DMS53 treated with DMSO at 0.1 percent for 48 hours (cell line): Measurements from ENCODE around the gene ZNF691.
"Not testable (repeated sequence)": the region's sequence is repeated elsewhere in the genome, so short reads cannot be mapped to it uniquely, and the experiment has no call there.

Source experiments
- DNase-seq: peaks from one replicate; lab custom pipeline; 2025; ENCODE audit not compliant: unreplicated experiment; lab: John Stamatoyannopoulos, UW

The ZNF691 gene, protein sequence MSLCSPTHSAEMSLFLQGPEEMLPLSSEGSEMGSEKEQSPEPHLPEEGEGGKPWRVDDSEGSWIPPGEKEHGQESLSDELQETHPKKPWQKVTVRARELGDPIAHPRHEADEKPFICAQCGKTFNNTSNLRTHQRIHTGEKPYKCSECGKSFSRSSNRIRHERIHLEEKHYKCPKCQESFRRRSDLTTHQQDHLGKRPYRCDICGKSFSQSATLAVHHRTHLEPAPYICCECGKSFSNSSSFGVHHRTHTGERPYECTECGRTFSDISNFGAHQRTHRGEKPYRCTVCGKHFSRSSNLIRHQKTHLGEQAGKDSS

DNA sequence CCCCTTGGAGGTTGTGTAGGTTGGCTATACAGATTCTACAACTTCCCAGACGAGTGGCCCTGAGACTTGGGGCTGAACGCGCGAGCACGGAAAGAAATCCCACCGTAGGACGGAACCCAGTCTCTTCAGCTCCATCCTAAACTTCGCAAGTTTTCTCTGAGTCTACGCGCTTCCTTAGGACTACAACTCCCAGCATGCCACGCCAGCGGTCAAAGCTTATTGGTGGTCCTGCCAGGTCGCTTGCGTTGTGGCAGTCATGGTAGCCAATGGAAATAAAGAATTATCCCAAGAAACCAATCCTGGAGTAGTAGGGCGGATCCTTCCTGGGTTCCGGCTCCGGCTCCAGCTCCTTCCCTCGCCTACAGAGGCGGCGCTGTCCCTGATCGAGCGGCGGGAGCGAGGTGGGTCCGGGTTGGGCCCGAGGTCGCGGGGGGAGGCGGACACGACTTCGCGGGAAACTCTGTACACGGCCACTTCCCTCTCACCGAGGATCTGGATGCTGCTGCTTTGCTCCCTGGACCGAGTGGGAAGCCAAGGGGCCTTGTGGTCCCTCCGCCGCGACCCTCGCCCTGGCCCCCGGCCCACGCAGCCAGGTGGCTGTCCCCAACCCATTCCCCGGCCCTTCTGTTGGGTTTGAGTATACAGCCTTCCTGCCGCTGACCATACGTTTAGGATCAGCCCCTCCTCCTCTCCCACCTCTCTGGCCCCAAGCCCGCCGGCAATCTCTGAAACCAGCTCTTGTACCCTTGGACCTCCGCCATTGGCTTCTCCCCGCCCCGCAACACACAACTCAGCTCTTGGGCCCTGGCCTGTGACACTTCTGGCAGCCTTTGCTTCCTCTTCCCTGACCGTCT is at the start of gene ZNF691:
ZNF691 (plus strand) TSS at position 357 of the 854 bp plus-strand sequence. CDS start 3,046 bp downstream, outside the sequence.
- peak; percentile 95 for DNase-seq

DNA sequence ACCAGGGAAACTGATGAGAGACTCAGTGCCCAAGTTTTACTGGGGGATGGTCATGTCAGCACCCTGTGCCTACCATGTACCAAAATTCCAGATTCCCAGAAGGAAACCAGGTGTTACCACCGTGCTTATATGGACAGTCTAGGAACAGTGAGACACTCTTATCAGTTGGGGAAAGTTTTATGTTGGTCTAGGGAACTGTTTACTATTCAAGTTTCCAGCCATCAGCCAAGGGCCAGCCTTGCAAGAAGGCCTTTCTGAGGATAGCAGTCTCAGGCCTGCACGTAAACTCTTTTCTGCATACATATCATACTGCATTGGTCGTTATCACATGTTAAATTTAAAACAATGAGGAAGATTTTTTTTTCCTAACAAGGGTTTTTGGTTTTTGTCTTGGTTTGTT is 49.0 kb upstream of the ZNF691 start:
- DNase-seq = no peak

GRCh38 chr1:42797979-42798378 is 48.4 kb upstream of the ZNF691 start:
- no peak for DNase-seq

DNA sequence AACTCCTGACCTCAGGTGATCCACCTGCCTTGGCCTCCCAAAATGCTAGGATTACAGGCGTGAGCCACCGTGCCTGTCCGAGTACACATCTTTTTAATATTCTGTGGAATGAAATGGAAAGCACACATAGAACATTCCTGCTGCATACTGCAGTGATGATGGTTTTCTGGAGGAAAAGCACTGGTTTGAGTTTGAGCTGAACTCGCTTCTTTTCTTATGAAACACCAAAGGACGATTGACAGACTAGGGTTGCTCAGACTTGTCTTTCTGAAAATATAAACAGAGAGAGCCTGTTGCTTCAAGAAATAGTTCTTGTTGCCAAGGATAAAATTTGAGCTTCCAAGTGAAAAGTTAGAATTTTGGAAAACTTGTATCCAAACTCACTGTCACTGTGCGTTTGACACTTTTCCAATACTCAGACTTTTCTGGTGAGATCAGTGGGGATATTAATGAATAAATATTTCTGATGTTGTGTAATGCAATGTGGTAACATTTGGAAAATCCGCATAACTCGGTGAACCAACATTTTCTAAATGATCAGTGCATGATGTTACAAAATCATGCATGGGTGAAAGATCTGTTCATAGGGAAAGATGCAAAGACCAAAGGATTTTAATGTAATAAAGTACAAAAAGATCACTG is 44.5 kb upstream of the ZNF691 start:
- no peak for DNase-seq

GRCh38 chr1:42806171-42806570 is 40.2 kb upstream of the ZNF691 start:
- DNase-seq = no peak

DNA sequence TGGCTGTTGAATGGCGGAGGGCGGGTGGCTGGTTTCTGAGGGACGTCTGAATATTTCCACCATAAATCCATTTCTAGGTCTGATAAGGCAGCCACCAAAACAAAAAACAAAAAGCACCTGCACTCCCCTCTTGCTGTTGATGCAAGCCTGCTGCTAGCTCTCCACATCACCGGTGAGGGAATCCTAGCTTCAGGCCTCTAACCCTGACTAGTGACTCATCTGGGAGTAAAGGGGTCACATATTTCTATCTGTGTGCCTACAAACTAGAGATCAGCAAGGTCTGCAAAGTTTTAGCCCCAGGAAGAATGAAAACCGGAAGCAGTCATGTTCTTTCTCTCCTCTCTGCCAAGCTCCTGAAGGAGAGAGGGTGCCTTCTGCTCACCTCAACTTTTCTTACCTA is 39.8 kb upstream of the ZNF691 start:
- DNase-seq = no peak

GRCh38 chr1:42807056-42807668 is 39.3 kb upstream of the ZNF691 start:
- DNase-seq = no peak

GRCh38 chr1:42814815-42815214 is 31.6 kb upstream of the ZNF691 start:
- not testable (repeated sequence) for DNase-seq

GRCh38 chr1:42815941-42816584 is 30.4 kb upstream of the ZNF691 start:
- DNase-seq = peak; percentile 48

DNA sequence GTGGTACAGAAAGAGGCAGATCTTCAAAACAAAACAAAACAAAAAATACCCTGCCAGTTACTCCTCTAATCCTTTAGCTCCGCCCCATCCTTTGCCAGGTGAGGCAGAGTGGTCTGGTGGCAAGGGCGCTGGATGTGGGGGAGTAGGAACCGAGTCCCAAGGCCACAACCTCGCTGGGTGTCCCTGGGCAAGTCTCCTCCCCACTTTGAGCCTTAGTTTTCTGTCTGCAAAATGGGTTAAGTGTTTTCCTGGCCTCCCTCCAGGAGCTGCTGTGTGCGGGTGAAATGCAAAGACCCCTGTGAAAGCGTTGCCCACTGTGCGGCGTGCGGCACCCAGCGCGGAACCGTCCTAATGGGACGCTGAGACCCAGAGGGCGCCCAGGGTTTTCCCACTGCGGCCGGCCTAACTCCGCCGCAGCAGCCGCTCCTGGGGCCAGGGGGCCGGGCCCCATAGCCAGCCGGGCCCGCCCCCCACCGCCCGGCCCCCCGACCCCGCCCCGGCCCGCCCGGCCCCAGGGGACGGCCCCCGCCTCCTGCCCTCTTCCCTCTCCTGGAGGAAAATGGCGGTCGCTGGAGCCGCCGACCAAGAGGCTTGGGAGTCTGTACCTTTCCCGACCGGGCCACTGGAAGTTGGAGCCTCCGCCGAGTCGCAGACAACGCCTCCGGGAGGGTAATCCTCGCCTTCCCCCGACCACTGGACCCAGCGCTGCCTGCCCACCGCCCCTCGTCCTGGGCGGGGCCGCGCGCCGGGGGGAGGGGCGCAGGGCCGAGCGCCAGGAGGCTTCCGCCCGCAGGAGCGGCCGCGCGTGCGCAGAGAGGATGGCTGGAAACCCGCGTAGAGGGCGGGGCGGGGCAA is 29.6 kb upstream of the ZNF691 start, which contains the start of the genes ERMAP and SVBP:
ERMAP (plus strand) TSS at position 538 of the 855 bp plus-strand sequence. CDS start 13,327 bp downstream, outside the sequence.
SVBP (minus strand) TSS at position 813 of the 855 bp plus-strand sequence. CDS start 853 bp downstream, outside the sequence.
- peak; percentile 87 for DNase-seq

DNA sequence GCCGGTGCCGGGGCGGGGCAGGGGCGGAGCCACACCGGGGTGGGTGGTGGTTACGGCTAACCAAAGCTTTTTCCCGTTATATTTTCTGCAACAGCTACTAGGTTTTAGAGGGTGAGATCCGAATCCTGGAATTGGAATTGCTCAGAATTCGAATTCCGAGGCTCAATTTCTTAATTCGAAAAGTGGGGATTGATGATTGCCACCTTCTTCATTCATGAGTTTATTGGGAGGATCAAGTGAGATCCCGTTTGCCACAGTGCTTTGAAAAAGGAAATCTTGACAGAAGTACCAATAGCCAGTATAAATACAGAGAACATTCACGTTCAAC is 29.0 kb upstream of the ZNF691 start:
- DNase-seq = no peak

DNA sequence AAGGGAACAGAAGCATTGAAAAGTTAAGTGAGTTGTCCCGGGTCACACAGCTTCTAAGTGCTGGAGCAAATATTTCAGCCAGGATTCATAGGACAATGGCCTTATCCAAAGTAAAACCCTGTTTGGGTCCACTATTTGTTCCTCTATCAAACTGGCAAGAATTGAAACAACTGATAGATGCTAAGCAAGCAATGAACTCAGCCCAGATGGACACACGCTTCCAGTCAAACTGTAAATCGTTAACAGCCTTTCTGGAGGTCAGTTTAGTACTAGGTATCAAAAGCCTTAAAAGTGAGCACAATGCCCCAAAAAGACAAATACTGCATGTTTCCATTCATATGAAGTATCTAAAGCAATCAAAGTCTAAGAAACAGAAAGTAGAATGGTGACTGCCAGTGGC is 28.4 kb upstream of the ZNF691 start:
- no peak for DNase-seq

GRCh38 chr1:42820813-42821212 is 25.6 kb upstream of the ZNF691 start:
- no peak for DNase-seq

DNA sequence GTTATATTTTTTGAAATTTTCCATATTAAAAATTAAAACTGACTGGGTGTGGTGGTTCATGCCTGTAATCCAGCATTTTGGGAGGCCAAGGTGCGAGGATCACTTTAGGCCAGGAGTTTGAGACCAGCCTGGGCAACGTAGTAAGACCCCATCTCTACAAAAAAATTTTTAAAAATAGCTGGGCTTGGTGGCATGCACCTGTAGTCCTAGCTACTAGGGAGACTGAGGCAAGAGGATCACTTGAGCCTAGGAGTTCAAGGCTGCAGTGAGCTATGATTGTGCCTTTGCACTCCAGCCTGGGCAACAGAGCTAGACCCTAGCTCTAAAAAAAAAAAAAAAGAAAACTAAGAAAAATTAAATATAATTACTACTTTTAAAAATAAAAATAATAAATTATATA is 24.7 kb upstream of the ZNF691 start:
- DNase-seq = no peak

GRCh38 chr1:42822800-42823392 is 23.5 kb upstream of the ZNF691 start:
- no peak for DNase-seq

- no peak for DNase-seq
Measured at GRCh38 chr1:42824481-42825035, 21.9 kb upstream of the ZNF691 start.

DNA sequence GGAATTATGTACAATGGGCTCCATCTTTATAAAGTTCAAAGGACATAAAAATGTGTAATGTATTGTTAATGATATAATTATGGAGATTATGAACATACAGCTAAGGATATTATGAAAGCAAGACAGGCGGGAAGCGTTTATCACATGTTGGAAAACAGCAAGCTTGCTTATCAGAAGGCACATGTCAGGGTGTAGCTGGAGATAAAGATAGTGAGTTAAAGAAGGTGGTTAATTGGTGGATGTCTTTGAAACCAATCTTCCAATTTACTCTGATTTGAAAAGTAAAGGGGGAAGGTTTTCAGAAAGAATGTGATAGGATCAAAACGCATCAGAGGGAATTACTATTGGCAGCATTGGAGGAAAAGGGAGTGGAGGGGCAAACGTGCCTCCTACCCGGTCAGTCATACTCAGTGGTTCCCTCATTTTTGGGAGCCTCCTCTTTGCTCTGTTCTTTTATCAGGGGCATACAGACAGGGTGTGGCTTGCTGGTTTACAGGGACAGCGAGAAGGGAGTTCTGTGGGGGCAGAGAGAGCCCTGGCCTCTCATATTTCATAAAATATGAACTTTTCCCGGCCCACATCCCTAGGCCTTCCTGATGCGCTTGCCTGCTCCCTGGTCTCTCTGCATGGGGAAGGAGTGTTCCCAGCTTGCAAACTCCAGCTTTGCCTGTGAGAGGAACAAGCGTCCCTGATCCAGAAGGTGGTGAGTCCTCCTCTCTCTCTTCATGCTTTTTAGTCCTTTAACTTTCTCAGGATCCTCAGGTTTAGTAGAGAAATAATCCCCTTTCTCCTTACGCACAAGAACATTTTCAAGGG is 21.2 kb upstream of the ZNF691 start:
- DNase-seq = no peak

DNA sequence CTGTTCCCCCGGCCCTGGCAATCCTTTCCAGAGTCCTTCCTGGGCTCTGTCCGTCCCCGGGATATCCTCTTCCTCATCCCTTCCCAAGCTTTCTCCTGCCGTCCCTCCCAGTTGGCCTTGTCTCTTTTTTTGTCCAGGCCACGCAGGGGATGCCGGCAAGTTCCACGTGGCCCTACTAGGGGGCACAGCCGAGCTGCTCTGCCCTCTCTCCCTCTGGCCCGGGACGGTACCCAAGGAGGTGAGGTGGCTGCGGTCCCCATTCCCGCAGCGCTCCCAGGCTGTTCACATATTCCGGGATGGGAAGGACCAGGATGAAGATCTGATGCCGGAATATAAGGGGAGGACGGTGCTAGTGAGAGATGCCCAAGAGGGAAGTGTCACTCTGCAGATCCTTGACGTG is 15.8 kb upstream of the ZNF691 start:
- no peak for DNase-seq
